Mesendoderm (in vitro differentiated cells): ENCODE data around the gene CALHM5.

Experiments used
- DNase-seq: peaks from one replicate; pipeline ENCODE4 v3.0.0; 2013
- H2AK5ac ChIP-seq: 2 replicates; pipeline ENCODE4 v1.6.1; 2013; ENCODE audit warnings: low read length, inconsistent platforms
- H2BK120ac ChIP-seq: 2 replicates; pipeline ENCODE4 v1.6.1; 2013; ENCODE audit warnings: low read depth, mild to moderate bottlenecking, low read length, moderate library complexity, mixed read lengths
- H2BK15ac ChIP-seq: replicated peaks from 2 replicates; pipeline ENCODE4 v1.6.1; 2013; ENCODE audit warnings: low read depth, mild to moderate bottlenecking, moderate library complexity
- H2BK5ac ChIP-seq: 2 replicates; pipeline ENCODE4 v1.6.1; 2013; ENCODE audit warnings: low read length, inconsistent platforms
- H3K18ac ChIP-seq: 2 replicates; pipeline ENCODE4 v1.6.1; 2013; ENCODE audit warnings: mild to moderate bottlenecking, low read length, mixed read lengths
- H3K23ac ChIP-seq: one replicate; pipeline ENCODE4 v1.6.1; 2013; ENCODE audit warnings: low read length
- H3K27ac ChIP-seq: 2 replicates; pipeline ENCODE4 v1.5.1; 2013; ENCODE audit warnings: low read depth, mild to moderate bottlenecking, inconsistent platforms, low read length, moderate library complexity
- H3K27me3 ChIP-seq: 2 replicates; pipeline ENCODE4 v1.6.1; 2013; ENCODE audit warnings: low read length, control low read depth, mild to moderate bottlenecking, inconsistent platforms; ENCODE audit not compliant: insufficient read depth, poor library complexity
- H3K36me3 ChIP-seq: 2 replicates; pipeline ENCODE4 v1.6.1; 2013; ENCODE audit warnings: low read length, inconsistent platforms; ENCODE audit not compliant: control insufficient read depth, insufficient read depth
- H3K4ac ChIP-seq: one replicate; pipeline ENCODE4 v1.6.1; 2013; ENCODE audit warnings: low read depth, mild to moderate bottlenecking, low read length, moderate library complexity
- H3K4me1 ChIP-seq: 2 replicates; pipeline ENCODE4 v1.6.1; 2013; ENCODE audit warnings: low read depth, low read length, inconsistent platforms; ENCODE audit not compliant: control insufficient read depth
- H3K4me2 ChIP-seq: 2 replicates; pipeline ENCODE4 v1.6.1; 2013; ENCODE audit warnings: low read length
- H3K4me3 ChIP-seq: 2 replicates; pipeline ENCODE4 v1.5.1; 2013; ENCODE audit warnings: mild to moderate bottlenecking, low read length
- H3K56ac ChIP-seq: one replicate; pipeline ENCODE4 v1.6.1; 2013; ENCODE audit warnings: low read length
- H3K79me1 ChIP-seq: 2 replicates; pipeline ENCODE4 v1.6.1; 2013; ENCODE audit warnings: low read length, inconsistent platforms
- H3K79me2 ChIP-seq: 2 replicates; pipeline ENCODE4 v1.6.1; 2013; ENCODE audit warnings: mild to moderate bottlenecking, low read length; ENCODE audit not compliant: control insufficient read depth, insufficient read depth
- H3K9ac ChIP-seq: 2 replicates; pipeline ENCODE4 v1.6.1; 2013; ENCODE audit warnings: low read length, inconsistent platforms
- H4K5ac ChIP-seq: one replicate; pipeline ENCODE4 v1.6.1; 2013; ENCODE audit warnings: low read length
- H4K8ac ChIP-seq: one replicate; pipeline ENCODE4 v1.6.1; 2013; ENCODE audit warnings: low read depth, mild to moderate bottlenecking, control low read depth, low read length, moderate library complexity
- WGBS: extraction: QIAGEN DNeasy Blood & Tissue Kit; methylation state at CpG from one replicate; pipeline ENCODE4 v1.1.7; 2013; ENCODE audit warnings: low lambda C conversion rate, missing lambda C conversion rate; ENCODE audit not compliant: insufficient coverage; ENCODE audit errors: extremely low coverage; 5-methylcytosine and 5-hydroxymethylcytosine counted together

Gene CALHM5

DNA sequence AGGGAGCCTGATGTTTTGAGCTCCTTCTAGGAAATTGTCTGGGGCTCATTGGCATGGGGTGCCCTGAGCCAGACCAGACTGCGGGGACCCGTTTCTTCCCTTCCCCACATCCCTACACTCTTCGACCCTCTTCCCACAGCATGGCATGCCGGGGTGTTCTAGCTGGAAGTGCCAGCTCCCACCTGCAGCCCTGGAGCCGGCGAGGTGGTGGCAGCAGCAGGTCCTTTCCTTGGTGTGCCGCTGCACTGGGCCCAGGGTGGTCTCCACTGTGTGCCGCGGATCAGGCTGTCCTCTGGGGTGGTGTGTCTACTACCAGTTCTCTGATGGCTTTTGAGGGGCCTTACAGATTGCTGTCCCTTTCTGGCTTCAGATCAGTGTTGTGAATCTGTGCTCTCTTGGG, 52.4 kb downstream of the CALHM5 start:
- Histone ChIP-seq H3K56ac (no peak overlapping the region), H2BK5ac (no peak overlapping the region), H3K4me3 (no peak overlapping the region), H3K27ac (no peak overlapping the region), H2BK120ac (no peak overlapping the region), H3K79me1 (no peaks in the 10 kb centered on the region), H4K5ac (no peak overlapping the region), H3K4me2 (no peak overlapping the region), H3K27me3 (no peaks in the 10 kb centered on the region), H3K23ac (no peak overlapping the region), H3K79me2 (no peaks in the 10 kb centered on the region), H3K4ac (no peak overlapping the region), H4K8ac (no peak overlapping the region), H2BK15ac (no peak overlapping the region), H2AK5ac (no peak overlapping the region), H3K18ac (no peak overlapping the region), H3K36me3 (no peaks in the 10 kb centered on the region), H3K4me1 (no peaks in the 10 kb centered on the region), H3K9ac (no peak overlapping the region)
- no CpG with 5 or more reads among the region's 9 CpGs for WGBS
- DNase-seq, result no peak

DNA sequence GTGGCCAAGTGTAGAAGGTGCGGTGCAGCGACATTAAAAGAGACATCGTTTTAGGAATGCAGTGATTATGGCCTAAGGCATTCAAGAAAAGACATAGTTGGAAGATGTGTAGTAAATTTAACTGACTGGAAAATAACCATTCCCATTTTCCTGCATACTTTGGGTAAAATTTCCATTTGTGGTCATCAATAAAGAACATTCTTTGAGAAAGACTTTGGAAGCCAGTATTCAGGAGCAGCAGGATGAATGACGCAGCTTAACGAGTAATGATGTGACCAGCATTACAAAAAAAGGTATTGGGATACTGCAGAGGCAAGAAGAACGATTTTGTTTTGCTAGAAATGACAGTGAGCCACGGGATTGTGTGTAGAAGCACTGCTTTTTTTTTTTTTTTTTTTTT, 52.9 kb downstream of the CALHM5 start:
- no peak overlapping the region for H4K5ac ChIP-seq
- H3K56ac ChIP-seq, result no peak overlapping the region
- no peak overlapping the region for H3K9ac ChIP-seq
- H2BK5ac ChIP-seq, result no peak overlapping the region
- H3K23ac ChIP-seq, result no peak overlapping the region
- no CpG with 5 or more reads among the region's 7 CpGs for WGBS
- no peak overlapping the region for H3K18ac ChIP-seq
- H3K27ac ChIP-seq, result no peak overlapping the region
- no peak overlapping the region for H3K4me3 ChIP-seq
- H3K79me1 ChIP-seq, result no peaks in the 10 kb centered on the region
- H3K27me3 ChIP-seq, result no peaks in the 10 kb centered on the region
- H2AK5ac ChIP-seq, result no peak overlapping the region
- H3K79me2 ChIP-seq, result no peaks in the 10 kb centered on the region
- no peak overlapping the region for H2BK120ac ChIP-seq
- H3K4me1 ChIP-seq, result no peaks in the 10 kb centered on the region
- H3K36me3 ChIP-seq, result no peaks in the 10 kb centered on the region
- H3K4ac ChIP-seq, result no peak overlapping the region
- H2BK15ac ChIP-seq, result no peak overlapping the region
- no peak overlapping the region for H4K8ac ChIP-seq
- H3K4me2 ChIP-seq, result no peak overlapping the region
- DNase-seq, result no peak

DNA sequence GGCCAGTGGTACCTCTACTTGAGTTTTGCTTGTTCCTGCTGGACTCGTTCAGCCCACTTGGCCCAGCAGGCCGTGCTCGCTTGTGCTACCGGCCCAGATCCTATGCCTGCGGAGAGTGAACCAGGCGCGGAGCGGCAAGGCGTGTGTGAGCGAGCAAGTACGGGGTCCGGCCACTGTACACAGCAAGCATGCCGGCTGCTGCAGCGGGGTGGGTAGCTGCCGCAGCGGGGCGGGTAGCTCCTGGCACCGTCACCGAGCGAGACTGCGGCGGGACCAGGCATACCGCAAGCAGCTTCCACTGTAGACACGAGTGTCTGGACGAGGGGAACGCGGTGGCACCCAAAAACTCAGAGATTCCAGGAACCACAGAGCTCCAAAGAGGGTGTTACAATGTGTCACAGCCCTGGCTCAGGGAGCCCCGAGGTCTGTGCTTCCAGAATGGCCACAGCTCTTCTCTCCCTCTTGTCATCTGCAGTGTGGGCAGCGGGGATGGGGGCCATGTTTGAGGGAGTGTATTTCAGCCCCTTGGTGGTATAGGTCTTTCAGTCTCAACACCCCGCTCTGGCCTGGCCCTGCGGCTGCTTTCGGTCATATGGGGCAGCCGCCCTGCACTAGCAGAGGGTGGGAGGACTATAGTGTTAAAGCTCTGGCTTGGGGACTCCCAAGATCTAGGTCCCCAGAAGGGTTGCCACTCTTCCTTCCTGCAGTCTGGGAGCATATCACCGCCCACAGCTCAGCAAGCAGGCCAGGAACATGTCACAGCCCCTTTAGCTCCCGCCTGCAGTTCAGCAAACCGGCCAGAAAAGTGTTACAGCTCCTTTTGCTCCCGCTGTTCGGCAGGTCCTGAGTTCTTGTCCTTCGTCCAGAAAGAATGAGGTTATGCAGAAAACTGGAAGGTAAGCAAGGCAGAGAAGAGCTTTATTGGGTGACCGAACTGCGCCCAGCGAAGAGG, 53.8 kb downstream of the CALHM5 start:
- no peak overlapping the region for H3K4me2 ChIP-seq
- H3K56ac ChIP-seq, result no peak overlapping the region
- no CpG with 5 or more reads among the region's 42 CpGs for WGBS
- no peak overlapping the region for H4K5ac ChIP-seq
- H3K23ac ChIP-seq, result no peak overlapping the region
- no peaks in the 10 kb centered on the region for H3K4me1 ChIP-seq
- H4K8ac ChIP-seq, result no peak overlapping the region
- H2BK5ac ChIP-seq, result no peak overlapping the region
- no peaks in the 10 kb centered on the region for H3K79me1 ChIP-seq
- H3K4ac ChIP-seq, result no peak overlapping the region
- no peak for DNase-seq
- H3K27ac ChIP-seq, result no peak overlapping the region
- H3K27me3 ChIP-seq, result no peaks in the 10 kb centered on the region
- H3K79me2 ChIP-seq, result no peaks in the 10 kb centered on the region
- H2BK15ac ChIP-seq, result no peak overlapping the region
- no peak overlapping the region for H2AK5ac ChIP-seq
- no peak overlapping the region for H3K4me3 ChIP-seq
- no peaks in the 10 kb centered on the region for H3K36me3 ChIP-seq
- no peak overlapping the region for H2BK120ac ChIP-seq
- no peak overlapping the region for H3K18ac ChIP-seq
- no peak overlapping the region for H3K9ac ChIP-seq

DNA sequence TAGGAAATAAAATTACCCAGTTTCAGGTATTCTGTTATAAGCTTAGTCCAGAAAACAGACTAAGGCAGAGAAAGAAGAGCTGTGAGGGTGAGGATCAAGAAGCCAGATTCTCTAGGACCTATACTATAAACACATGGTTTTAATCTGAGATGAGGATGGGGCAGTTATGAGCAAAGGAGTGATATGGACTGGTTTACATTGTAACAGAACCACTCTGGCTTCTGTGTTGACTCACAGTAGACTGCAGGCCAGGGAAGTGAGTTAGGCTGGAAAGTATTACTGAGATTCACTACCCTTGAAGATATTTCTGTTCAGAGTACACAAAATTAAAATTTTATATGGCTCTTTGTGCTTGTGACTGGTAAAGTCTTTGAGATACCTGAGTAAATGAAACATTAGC, 56.7 kb downstream of the CALHM5 start:
- Histone ChIP-seq H3K18ac (no peak overlapping the region), H2BK5ac (no peak overlapping the region), H2AK5ac (no peak overlapping the region), H3K79me2 (peaks cover 17% of the 10 kb centered on the region), H3K23ac (no peak overlapping the region), H3K56ac (no peak overlapping the region), H4K5ac (no peak overlapping the region), H3K79me1 (peaks cover 6% of the 10 kb centered on the region), H3K4me3 (no peak overlapping the region), H2BK120ac (no peak overlapping the region), H3K4me2 (no peak overlapping the region), H3K27ac (no peak overlapping the region), H4K8ac (no peak overlapping the region), H3K4ac (no peak overlapping the region), H2BK15ac (no peak overlapping the region), H3K36me3 (no peaks in the 10 kb centered on the region), H3K27me3 (no peaks in the 10 kb centered on the region), H3K9ac (no peak overlapping the region), H3K4me1 (peaks cover 3% of the 10 kb centered on the region)
- DNase-seq, result no peak

DNA sequence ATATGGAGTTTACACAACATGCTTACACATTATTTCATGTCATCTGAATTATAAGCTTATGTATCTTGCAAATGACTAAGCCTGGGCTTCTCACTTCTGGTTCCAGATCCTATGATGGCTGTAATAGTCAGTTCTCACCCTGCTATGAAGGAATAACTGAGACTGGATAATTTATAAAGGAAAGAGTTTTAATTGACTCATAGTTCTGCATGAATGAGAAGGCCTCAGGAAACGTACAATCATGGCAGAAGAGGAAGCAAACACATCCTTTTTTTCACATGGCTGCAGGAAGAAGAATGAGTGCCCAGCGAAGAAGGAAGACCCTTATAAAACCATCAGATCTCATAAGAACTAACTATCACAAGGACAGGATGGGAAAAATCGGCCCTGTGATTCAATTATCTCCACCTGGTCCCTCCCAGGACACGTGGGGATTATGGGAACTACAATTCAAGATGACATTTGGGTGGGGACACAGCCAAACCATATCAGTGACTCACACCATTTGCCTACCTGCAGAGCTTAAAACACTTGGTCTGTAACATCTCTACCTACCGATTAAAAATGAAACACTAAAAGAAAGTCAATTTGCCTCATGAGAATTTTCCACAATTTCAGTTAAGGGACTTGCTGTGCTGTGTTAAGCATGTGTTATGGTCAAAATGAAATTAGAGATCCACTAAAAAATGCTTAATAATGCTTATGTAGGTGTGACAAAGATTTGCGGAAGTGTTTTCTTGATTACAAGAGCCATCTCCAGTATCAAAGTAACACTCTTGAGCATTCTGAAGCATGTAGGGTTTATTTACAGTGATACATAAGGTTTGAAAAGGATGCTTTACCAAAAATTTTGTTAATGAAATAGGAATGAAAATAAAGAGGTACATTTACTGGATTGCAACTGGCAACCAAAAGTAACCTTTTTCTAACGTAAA, 57.6 kb downstream of the CALHM5 start:
- WGBS, result no CpG with 5 or more reads among the region's 7 CpGs
- Histone ChIP-seq H3K27me3 (no peaks in the 10 kb centered on the region), H3K79me2 (peaks cover 23% of the 10 kb centered on the region), H2BK120ac (no peak overlapping the region), H3K27ac (no peak overlapping the region), H2BK5ac (no peak overlapping the region), H3K4me3 (no peak overlapping the region), H4K8ac (no peak overlapping the region), H3K79me1 (peaks cover 6% of the 10 kb centered on the region), H2BK15ac (no peak overlapping the region), H3K36me3 (no peaks in the 10 kb centered on the region), H3K18ac (no peak overlapping the region), H2AK5ac (no peak overlapping the region), H3K23ac (no peak overlapping the region), H3K4me1 (peaks cover 3% of the 10 kb centered on the region), H3K9ac (no peak overlapping the region), H3K4ac (no peak overlapping the region), H3K4me2 (no peak overlapping the region), H3K56ac (no peak overlapping the region), H4K5ac (no peak overlapping the region)
- peak; percentile 22 for DNase-seq
